Neural cell (in vitro differentiated cells): ENCODE measurements around the gene CRYBA4. TPM values are rescaled to one million over a fixed set of nuclear protein-coding genes. Genes with fewer than 3 reads are reported as not detected.

ENCODE experiments used
- H2AFZ ChIP-seq: fragments of 200-600, 300-800 bp; sonication (generic), shearing (Covaris generic); 2 replicates; pipeline ENCODE4 v1.6.0; 2014; ENCODE audit warnings: low read depth, mild to moderate bottlenecking, antibody characterized with exemption, low read length, moderate library complexity
- H3F3A ChIP-seq: fragments of 200-600 bp; shearing (Covaris generic); 2 replicates; pipeline ENCODE4 v1.6.1; 2016; ENCODE audit warnings: mild to moderate bottlenecking, moderate library complexity, mixed read lengths, antibody characterized with exemption, low read length; ENCODE audit not compliant: insufficient read depth, poor library complexity, severe bottlenecking
- H3K27ac ChIP-seq: fragments of 200-600, 300-800 bp; sonication (generic), shearing (Covaris generic); 2 replicates; pipeline ENCODE4 v1.5.1; 2014; ENCODE audit warnings: mild to moderate bottlenecking, low read length, moderate library complexity
- H3K27me3 ChIP-seq: fragments of 300-800, 200-600 bp; sonication (generic), shearing (Covaris generic); 2 replicates; pipeline ENCODE4 v1.6.0; 2014; ENCODE audit warnings: mild to moderate bottlenecking, low read depth, low read length, moderate library complexity; ENCODE audit not compliant: insufficient read depth
- H3K36me3 ChIP-seq: fragments of 300-800, 200-600 bp; sonication (generic), shearing (Covaris generic); 2 replicates; pipeline ENCODE4 v1.5.1; 2014; ENCODE audit warnings: mild to moderate bottlenecking, antibody characterized with exemption, low read length, moderate library complexity; ENCODE audit not compliant: insufficient read depth
- H3K4me2 ChIP-seq: fragments of 300-800, 200-600 bp; sonication (generic), shearing (Covaris generic); 2 replicates; pipeline ENCODE4 v1.6.0; 2014; ENCODE audit warnings: mild to moderate bottlenecking, low read length
- H3K4me3 ChIP-seq: fragments of 300-800, 200-600 bp; sonication (generic), shearing (Covaris generic); 2 replicates; pipeline ENCODE4 v1.5.1; 2014; ENCODE audit warnings: mild to moderate bottlenecking, low read length, moderate library complexity
- H3K79me2 ChIP-seq: fragments of 200-600 bp; shearing (Covaris generic); replicated peaks from 2 replicates; pipeline ENCODE4 v1.6.0; 2014; ENCODE audit warnings: mild to moderate bottlenecking, low read length, moderate library complexity; ENCODE audit not compliant: insufficient read depth
- H3K9ac ChIP-seq: fragments of 300-800, 200-600 bp; sonication (generic), shearing (Covaris generic); 2 replicates; pipeline ENCODE4 v1.6.1; 2016; ENCODE audit warnings: mild to moderate bottlenecking, low read length, mixed read lengths
- H3K9me2 ChIP-seq: fragments of 200-600 bp; shearing (Covaris generic); 2 replicates; pipeline ENCODE4 v1.6.1; 2016; ENCODE audit warnings: mild to moderate bottlenecking, low read length, mixed read lengths; ENCODE audit not compliant: insufficient read depth
- H3K9me3 ChIP-seq: fragments of 200-600, 300-800 bp; sonication (generic), shearing (Covaris generic); 2 replicates; pipeline ENCODE4 v1.6.1; 2016; ENCODE audit warnings: mild to moderate bottlenecking, mixed run types, low read length, moderate library complexity, mixed read lengths
- H4K20me1 ChIP-seq: fragments of 200-600 bp; shearing (Covaris generic); 2 replicates; pipeline ENCODE4 v1.6.1; 2016; ENCODE audit warnings: mild to moderate bottlenecking, mixed run types; ENCODE audit not compliant: insufficient read depth
- EP300 ChIP-seq: fragments of 450-650 bp; conservative IDR thresholded peaks from 2 replicates; pipeline ENCODE4 v1.6.1; 2014; ENCODE audit warnings: antibody characterized with exemption, mild to moderate bottlenecking, moderate library complexity; ENCODE audit not compliant: poor library complexity, severe bottlenecking
- EZH2 ChIP-seq: fragments of 200-600, 300-800 bp; shearing (Covaris generic), sonication (generic); IDR thresholded peaks from 2 replicates; pipeline ENCODE4 v1.6.1; 2014; ENCODE audit warnings: antibody characterized with exemption, low read length, borderline replicate concordance, mild to moderate bottlenecking; ENCODE audit not compliant: insufficient read depth, poor library complexity, severe bottlenecking
- MXI1 ChIP-seq: fragments of 450-650 bp; conservative IDR thresholded peaks from 2 replicates; pipeline ENCODE4 v1.6.1; 2014; ENCODE audit warnings: antibody characterized with exemption, mild to moderate bottlenecking; ENCODE audit not compliant: poor library complexity, severe bottlenecking
- POLR2AphosphoS5 ChIP-seq: IDR thresholded peaks from 2 replicates; pipeline ENCODE4 v1.6.1; 2012
- SMC3 ChIP-seq: fragments of 450-650 bp; conservative IDR thresholded peaks from 2 replicates; pipeline ENCODE4 v1.6.1; 2014; ENCODE audit warnings: antibody characterized with exemption, mild to moderate bottlenecking, moderate library complexity; ENCODE audit not compliant: poor library complexity
- TAF1 ChIP-seq: IDR thresholded peaks from 2 replicates; pipeline ENCODE4 v1.6.1; 2012; ENCODE audit warnings: low read depth
- polyA plus RNA-seq: library from polyadenylated mRNA; depleted of rRNA; stranded (reverse); fragments of >200 nt; gene quantifications from 2 replicates; pipeline ENCODE4 v1.2.3, GENCODE V29; 2014
- TF ChIP-seq, protein P1 (sequence below): fragments of 450-650 bp; IDR thresholded peaks from 2 replicates; pipeline ENCODE4 v1.5.1; 2014; ENCODE audit warnings: antibody characterized with exemption, mild to moderate bottlenecking, moderate library complexity; ENCODE audit not compliant: poor library complexity, severe bottlenecking
- TF ChIP-seq, protein P2 (sequence below): IDR thresholded peaks from 2 replicates; pipeline ENCODE4 v1.6.1; 2012; ENCODE audit warnings: borderline replicate concordance

Gene CRYBA4
- polyA plus RNA-seq, 1 donor from 2014 or later, result not detected

DNA sequence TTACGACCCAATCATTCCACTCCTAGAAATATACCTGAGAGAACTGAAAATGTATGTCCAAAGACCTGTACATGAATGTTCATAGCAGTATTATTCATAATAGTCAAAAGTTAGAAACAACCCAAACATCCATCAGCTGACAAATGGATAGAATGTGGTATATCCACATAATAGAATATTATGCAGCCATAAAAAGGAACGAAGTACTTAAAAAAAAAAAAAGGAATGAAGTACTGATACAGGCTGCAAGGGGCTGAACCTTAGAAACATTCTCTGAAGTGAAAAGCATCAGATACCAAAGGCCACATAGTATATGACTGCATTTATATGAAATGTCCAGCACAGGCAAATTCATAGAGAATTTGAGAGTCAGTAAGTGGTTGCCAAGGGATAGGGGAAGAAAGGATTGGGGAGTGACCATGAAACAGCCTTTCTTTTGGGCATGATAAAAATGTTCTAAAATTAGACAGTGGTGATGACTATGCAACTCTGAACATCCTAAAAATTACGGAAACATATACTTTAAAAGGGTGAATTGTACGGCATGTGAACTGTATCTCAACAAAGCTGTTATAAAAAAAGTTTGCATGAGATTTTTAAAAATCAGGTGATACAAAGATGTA is 33.7 kb upstream of the CRYBA4 start:
- Histone ChIP-seq H3K9ac (no peak overlapping the region), H3K79me2 (no peaks in the 10 kb centered on the region), H3K9me2 (no peaks in the 10 kb centered on the region), H3K27ac (no peak overlapping the region), H3K9me3 (no peaks in the 10 kb centered on the region), H3F3A (no peaks in the 10 kb centered on the region), H4K20me1 (no peaks in the 10 kb centered on the region), H2AFZ (no peak overlapping the region), H3K27me3 (no peaks in the 10 kb centered on the region), H3K4me3 (no peak overlapping the region), H3K36me3 (no peaks in the 10 kb centered on the region), H3K4me2 (no peak overlapping the region)
- TF ChIP-seq EZH2, result no peak
- no peak for TF ChIP-seq SMC3
- TF ChIP-seq POLR2AphosphoS5, result no peak
- TF ChIP-seq TAF1, result no peak
- TF ChIP-seq, protein P1, sequence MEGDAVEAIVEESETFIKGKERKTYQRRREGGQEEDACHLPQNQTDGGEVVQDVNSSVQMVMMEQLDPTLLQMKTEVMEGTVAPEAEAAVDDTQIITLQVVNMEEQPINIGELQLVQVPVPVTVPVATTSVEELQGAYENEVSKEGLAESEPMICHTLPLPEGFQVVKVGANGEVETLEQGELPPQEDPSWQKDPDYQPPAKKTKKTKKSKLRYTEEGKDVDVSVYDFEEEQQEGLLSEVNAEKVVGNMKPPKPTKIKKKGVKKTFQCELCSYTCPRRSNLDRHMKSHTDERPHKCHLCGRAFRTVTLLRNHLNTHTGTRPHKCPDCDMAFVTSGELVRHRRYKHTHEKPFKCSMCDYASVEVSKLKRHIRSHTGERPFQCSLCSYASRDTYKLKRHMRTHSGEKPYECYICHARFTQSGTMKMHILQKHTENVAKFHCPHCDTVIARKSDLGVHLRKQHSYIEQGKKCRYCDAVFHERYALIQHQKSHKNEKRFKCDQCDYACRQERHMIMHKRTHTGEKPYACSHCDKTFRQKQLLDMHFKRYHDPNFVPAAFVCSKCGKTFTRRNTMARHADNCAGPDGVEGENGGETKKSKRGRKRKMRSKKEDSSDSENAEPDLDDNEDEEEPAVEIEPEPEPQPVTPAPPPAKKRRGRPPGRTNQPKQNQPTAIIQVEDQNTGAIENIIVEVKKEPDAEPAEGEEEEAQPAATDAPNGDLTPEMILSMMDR, result no peak
- TF ChIP-seq, protein P2, sequence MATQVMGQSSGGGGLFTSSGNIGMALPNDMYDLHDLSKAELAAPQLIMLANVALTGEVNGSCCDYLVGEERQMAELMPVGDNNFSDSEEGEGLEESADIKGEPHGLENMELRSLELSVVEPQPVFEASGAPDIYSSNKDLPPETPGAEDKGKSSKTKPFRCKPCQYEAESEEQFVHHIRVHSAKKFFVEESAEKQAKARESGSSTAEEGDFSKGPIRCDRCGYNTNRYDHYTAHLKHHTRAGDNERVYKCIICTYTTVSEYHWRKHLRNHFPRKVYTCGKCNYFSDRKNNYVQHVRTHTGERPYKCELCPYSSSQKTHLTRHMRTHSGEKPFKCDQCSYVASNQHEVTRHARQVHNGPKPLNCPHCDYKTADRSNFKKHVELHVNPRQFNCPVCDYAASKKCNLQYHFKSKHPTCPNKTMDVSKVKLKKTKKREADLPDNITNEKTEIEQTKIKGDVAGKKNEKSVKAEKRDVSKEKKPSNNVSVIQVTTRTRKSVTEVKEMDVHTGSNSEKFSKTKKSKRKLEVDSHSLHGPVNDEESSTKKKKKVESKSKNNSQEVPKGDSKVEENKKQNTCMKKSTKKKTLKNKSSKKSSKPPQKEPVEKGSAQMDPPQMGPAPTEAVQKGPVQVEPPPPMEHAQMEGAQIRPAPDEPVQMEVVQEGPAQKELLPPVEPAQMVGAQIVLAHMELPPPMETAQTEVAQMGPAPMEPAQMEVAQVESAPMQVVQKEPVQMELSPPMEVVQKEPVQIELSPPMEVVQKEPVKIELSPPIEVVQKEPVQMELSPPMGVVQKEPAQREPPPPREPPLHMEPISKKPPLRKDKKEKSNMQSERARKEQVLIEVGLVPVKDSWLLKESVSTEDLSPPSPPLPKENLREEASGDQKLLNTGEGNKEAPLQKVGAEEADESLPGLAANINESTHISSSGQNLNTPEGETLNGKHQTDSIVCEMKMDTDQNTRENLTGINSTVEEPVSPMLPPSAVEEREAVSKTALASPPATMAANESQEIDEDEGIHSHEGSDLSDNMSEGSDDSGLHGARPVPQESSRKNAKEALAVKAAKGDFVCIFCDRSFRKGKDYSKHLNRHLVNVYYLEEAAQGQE, result no peak
- TF ChIP-seq MXI1, result no peak
- no peak for TF ChIP-seq EP300

DNA sequence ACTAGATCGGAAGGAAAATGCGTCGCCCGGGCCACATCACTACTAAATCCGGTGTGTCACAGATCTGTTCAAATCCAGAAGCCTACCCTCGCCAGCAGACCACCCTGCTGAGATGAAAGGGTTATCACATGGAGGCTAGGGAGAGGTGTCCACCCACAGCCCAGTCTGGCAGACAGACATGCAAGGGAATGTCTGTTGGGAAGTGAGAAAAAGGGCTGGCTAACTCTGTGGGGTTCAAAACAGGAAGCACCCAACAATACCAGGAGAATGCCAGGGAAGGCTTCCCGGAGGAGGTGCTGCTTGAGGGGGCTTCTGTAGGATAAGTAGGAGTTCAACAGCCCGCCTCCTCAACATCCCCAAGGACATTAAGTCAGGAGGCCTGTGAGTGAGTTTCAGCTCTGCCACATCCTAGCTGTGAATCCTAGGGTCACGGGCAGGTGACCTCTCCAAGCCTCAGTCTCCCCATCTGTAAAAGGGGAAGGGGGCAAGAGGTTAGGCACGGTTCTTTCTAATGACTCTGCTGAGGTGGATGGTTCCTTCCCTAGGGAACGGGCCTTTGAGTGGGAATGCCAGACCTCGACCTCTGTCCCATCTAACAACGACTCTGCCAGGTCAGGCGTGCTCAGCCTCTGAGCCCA is 32.9 kb upstream of the CRYBA4 start:
- Histone ChIP-seq H3K9me3 (no peaks in the 10 kb centered on the region), H3K27ac (no peak overlapping the region), H3K27me3 (no peaks in the 10 kb centered on the region), H2AFZ (no peak overlapping the region), H3K36me3 (no peaks in the 10 kb centered on the region), H3K79me2 (no peaks in the 10 kb centered on the region), H4K20me1 (no peaks in the 10 kb centered on the region), H3K4me2 (peak overlapping the region; percentile 25), H3K4me3 (peak overlapping the region; percentile 87), H3K9ac (no peak overlapping the region), H3F3A (no peaks in the 10 kb centered on the region), H3K9me2 (no peaks in the 10 kb centered on the region)
- TF ChIP-seq, protein P1, result no peak
- TF ChIP-seq, protein P2, result no peak
- TF ChIP-seq EP300, result no peak
